Peyer's patch (tissue), 4 donors: ENCODE measurements around the gene SMAD3.

ENCODE experiments used
- CTCF ChIP-seq, 6 experiments: fragments of 450-650 bp in 4 of 6; fragments of 200-600 bp in 2 of 6; sonication (generic) in 1 of 6; IDR thresholded peaks; one replicate each; pipeline ENCODE4 v1.5.1; 2017 to 2019; ENCODE audit warnings: antibody characterized with exemption in 6 of 6, mild to moderate bottlenecking in 3 of 6, moderate library complexity in 1 of 6
- POLR2A ChIP-seq, 2 donors: fragments of 450-650 bp; IDR thresholded peaks; one replicate each; pipeline ENCODE4 v1.5.1; 2017; ENCODE audit warnings: antibody characterized with exemption in 2 of 2, mild to moderate bottlenecking in 2 of 2, moderate library complexity in 2 of 2

GRCh38 chr15:67208396-67208795 lies 143.0 kb downstream of the SMAD3 start:
- TF ChIP-seq CTCF (IDR thresholded peaks at IDR 0.05) (no peak), POLR2A (IDR thresholded peaks at IDR 0.05) (no peak)
